Stimulated activated CD8-positive, alpha-beta memory T cell treated with anti-CD3 and anti-CD28 coated beads, Interleukin-2, amount 100 ng/mL, for 48 hours (primary cell): ENCODE measurements around the gene ARMH1.
"Not testable (repeated sequence)": the region's sequence is repeated elsewhere in the genome, so short reads cannot be mapped to it uniquely, and the experiment has no call there.

Experiments
- DNase-seq, 2 donors: peaks; one replicate each; pipeline ENCODE4 v3.0.0-alpha.2; 2020; ENCODE audit warnings: low read depth in 2 of 2

ARMH1 gene

DNA sequence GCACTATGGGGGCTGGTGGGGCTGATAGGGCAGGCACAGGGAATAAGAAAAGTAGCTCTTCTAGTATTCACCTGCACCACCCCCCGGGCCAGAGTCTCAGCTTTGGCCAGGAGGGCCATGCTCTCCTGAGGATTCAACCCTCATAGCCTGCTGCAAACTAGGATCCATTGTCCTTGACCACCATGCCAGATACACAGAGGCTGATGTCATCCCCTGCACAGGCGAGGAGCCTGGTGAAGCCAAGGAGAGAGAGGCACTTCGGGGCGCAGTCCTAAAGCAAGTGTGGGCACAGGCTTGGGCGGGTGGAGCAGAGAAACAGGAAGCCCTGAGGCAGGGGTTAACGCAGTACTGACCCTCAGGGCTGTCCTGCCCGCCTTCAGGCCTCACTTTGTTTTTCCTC lies 29.7 kb upstream of the ARMH1 start:
- DNase-seq: no peak

DNA sequence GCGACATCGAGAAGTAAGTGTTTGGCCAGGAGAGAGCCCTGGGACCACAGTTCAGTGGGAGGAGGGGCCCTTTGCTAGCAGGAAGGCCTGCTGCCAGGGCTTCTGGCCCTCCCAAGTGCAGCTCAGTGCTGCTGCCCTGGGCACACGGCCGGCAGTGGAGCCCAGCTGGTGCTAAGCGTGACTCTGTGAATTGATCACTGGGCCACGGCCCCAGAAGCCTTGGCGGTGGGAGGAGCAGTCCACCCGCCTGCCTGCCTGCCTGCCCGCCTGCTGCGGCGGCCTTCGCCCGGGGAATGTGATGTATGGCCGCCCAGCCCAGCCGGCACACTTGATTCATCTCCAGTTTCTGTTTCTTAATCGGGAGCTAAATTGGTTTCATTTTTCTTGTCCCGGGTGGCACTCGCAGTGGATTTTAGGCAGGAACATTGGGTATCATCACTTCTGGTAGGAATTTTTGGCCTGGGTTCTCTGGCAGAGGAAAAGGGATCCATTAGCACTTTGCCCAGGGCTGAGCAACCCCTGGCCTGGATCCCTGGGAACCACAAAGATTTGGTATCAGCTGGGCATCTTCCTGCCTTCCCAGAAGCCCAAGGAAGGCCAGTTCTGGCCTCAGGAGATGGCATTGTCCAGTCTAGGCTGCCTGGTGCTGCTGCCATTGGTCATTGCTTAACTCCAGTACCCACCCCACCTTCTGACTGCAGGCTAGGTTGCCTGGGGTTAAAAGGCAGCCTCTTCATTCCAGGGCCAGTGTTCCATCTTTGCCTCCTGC lies 28.9 kb upstream of the ARMH1 start:
- DNase-seq: no peak

- no peak for DNase-seq
Observed at GRCh38 chr1:44646261-44647110, 28.0 kb upstream of the ARMH1 start.

- DNase-seq: no peak
Observed at GRCh38 chr1:44647896-44648295, 26.6 kb upstream of the ARMH1 start.

DNA sequence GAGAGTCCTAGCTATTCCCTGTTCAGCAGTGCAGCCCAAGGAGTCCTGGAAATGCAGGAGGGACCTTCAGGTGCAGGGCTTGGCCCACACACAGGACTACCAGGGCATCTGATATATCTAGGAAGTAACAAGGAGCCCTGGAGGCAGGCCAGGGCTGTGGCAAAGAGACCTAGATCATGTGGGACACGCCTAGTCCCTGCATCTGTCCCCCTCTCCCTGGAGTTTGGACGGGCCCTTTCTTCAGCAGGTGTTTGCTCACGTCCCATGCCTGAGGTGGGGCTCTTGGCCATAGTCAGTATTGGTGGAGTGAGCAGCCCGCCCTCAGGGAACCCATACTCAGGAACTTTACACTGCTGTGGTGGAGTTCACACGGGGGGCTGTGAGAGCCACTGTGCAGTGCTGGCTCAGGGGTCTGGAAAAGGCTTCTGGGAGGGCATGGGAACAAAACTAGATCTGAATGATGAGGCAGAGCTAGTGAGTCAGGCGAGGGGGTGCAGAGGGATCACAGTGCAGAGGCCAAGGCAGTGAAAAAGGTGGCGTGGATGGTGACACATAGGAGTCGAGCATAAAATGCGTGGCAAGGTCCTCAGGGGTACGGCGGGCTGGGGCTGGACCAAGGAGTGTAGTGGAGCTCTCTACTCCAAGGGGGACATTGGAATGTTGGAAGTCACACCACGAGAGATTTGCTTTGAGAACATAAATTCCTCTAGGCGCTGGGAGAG lies 25.8 kb upstream of the ARMH1 start:
- DNase-seq: no peak

- DNase-seq: no peak
Observed at GRCh38 chr1:44649788-44650158, 24.7 kb upstream of the ARMH1 start.

- DNase-seq: no peak
Observed at GRCh38 chr1:44650159-44650831, 24.2 kb upstream of the ARMH1 start.

DNA sequence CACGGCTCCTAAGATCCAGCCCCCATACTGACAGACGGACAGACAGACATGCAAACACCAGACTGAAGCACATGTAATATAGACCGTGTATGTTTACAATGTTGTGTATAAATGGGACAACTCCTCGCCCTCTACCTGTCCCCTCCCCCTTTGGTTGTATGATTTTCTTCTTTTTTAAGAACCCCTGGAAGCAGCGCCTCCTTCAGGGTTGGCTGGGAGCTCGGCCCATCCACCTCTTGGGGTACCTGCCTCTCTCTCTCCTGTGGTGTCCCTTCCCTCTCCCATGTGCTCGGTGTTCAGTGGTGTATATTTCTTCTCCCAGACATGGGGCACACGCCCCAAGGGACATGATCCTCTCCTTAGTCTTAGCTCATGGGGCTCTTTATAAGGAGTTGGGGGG lies 23.4 kb upstream of the ARMH1 start:
- no peak for DNase-seq

GRCh38 chr1:44652445-44653106 lies 21.9 kb upstream of the ARMH1 start:
- peak; percentile 57 to 66 for DNase-seq

- DNase-seq: no peak
Observed at GRCh38 chr1:44653107-44653964, 21.2 kb upstream of the ARMH1 start.

GRCh38 chr1:44654621-44655187 lies 19.8 kb upstream of the ARMH1 start:
- DNase-seq: no peak

DNA sequence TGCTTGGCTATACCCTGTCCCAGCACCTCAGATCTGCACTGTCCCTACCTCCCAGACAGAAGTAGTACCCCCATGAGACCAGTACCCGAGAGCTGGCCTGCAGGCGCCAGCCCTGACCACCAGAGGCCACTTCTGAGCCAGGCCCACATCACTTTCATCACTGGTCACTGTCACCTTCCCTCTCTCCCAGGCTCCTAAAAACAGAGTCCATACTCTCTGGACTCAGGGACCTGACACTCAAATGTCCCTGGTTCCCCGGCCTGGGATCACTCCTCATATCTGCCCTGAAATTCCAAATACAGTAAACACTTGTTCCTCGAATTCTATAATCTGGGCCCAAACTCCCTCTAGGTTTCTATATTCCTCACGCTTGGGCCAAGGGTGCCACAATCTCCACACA lies 18.9 kb upstream of the ARMH1 start:
- no peak for DNase-seq

- no peak for DNase-seq
Observed at GRCh38 chr1:44659566-44659965, 14.9 kb upstream of the ARMH1 start.

GRCh38 chr1:44660176-44660575 lies 14.3 kb upstream of the ARMH1 start:
- no peak for DNase-seq

GRCh38 chr1:44661781-44662682 lies 12.5 kb upstream of the ARMH1 start:
- DNase-seq: no peak

GRCh38 chr1:44662683-44663030 lies 11.9 kb upstream of the ARMH1 start:
- no peak for DNase-seq

- no peak for DNase-seq
Observed at GRCh38 chr1:44663417-44663816, 11.1 kb upstream of the ARMH1 start.

DNA sequence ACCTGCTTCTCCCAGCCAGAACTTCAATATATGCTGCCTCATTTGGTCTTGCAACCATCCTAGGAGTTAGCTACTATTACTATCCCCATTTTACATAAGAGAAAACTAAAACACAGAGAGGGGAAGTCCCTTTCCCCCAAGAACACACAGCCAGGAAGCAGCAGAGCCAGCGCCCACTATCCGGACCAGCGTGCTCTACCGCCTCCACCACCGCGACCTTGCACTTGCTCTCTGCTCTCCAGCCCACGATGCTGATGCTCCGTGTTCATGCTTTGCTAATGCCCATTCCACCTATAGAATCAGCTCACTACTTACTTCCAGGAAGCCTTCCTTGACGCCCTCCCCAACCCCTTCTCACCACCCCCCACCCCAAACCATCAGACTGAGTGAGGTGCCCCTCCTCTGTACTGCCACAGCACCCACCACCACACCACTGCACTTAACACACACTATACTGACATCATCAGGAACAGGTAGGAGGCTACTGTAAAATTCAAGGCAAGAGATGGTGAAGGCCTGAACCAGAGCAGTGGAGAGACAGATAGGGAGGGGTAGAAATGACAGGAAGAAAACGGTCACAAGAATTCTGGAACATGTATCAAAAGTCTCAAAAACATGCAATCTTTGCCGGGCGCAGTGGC lies 9.7 kb upstream of the ARMH1 start:
- peak; percentile 10 to 19 for DNase-seq

GRCh38 chr1:44666719-44667118 lies 7.8 kb upstream of the ARMH1 start:
- not testable (repeated sequence) for DNase-seq
